TTC549 (cell line): ENCODE results near the gene KLHL3.
A peak's percentile ranks its signal among the peaks of the same experiment; 100 is the strongest.
"Not testable (repeated sequence)": the region's sequence is repeated elsewhere in the genome, so short reads cannot be mapped to it uniquely, and the experiment has no call there.

Experiments
- FAIRE-seq: peaks from 2 replicates; lab custom pipeline; 2012; peaks lifted over from hg19 to GRCh38; lab: Jason Lieb, UNC

The KLHL3 gene, protein sequence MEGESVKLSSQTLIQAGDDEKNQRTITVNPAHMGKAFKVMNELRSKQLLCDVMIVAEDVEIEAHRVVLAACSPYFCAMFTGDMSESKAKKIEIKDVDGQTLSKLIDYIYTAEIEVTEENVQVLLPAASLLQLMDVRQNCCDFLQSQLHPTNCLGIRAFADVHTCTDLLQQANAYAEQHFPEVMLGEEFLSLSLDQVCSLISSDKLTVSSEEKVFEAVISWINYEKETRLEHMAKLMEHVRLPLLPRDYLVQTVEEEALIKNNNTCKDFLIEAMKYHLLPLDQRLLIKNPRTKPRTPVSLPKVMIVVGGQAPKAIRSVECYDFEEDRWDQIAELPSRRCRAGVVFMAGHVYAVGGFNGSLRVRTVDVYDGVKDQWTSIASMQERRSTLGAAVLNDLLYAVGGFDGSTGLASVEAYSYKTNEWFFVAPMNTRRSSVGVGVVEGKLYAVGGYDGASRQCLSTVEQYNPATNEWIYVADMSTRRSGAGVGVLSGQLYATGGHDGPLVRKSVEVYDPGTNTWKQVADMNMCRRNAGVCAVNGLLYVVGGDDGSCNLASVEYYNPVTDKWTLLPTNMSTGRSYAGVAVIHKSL

DNA sequence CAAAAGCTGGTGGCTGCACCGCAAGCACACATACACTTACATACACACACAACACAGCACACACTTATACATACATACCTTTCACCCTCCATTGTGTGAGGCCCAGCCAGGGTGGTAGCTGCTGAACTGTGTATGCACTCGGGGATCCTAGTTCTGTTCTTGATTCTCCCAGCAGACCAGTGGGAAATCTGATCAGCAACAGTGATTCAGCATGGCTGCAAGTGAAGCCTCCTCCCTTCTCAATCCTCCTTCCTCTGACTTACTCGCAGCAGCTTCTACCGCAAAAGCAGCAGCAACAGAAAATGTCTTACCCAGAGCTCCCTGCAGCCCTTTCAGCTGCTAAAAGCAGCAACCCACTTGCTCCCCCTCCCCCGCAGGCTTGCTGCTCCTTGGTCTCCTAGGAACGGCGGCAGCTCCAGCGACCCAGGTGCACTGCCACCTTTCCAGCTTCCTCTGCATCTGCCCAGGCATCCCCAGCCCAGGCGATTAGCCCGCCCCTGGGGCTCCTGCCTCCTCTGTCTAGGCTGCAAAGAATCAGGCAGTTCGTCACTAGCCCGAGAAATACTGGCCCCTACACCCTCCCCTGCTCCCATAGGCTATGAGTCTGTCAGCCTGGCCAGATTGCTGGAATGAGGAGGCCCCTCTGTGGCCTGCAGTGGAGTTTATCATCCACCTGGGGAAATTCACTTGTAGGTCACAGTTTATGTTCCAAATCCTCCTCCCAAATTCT lies at the start of gene KLHL3:
TSS of gene KLHL3 (minus strand) at position 535 of the 730 bp plus-strand sequence. CDS start at position 92, 443 bp downstream.
- no peak for FAIRE-seq

DNA sequence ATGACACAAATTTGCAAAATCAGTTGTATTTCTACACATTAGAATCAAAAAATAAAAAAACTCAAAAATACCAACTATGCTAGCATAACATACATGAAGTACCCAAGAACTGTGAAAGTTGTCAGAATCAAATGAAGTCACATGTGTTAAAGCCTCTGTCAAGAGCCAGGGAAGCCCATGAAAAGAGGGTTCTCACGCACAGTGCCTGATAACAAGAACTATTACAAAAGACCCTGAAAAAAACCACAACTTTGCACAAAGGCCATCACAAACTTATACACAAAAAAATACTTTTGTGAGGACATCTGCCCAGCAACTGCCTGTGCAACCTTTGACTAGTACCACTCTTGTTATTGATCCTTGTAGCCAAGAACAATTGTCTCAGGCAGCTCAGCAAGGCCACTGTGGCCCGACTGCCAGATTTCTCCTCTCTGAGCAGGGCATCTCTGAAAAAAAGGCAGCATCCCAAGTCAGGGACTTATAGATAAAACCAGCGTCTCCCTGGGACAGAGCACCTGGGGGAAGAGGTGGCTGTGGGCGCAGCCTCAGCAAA lies 47.2 kb upstream of the KLHL3 start:
- no peak for FAIRE-seq

DNA sequence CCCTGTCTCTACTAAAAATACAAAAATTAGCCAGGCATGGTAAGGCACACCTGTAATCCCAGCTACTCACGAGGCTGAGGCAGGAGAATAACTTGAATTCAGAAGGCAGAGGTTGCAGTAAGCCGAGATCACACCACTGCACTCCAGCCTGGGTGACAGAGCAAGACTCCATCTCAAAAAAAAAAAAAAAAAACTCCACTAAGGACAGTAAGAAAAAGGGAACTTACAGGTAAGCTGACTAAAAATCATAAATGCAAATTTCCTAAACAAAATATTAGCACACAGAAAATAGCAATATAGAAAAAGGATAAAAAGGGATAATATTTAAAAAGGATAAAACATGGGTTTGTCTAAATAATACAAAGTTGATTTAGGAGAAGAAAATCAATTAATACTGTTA lies 46.2 kb upstream of the KLHL3 start:
- FAIRE-seq, result no peak

DNA sequence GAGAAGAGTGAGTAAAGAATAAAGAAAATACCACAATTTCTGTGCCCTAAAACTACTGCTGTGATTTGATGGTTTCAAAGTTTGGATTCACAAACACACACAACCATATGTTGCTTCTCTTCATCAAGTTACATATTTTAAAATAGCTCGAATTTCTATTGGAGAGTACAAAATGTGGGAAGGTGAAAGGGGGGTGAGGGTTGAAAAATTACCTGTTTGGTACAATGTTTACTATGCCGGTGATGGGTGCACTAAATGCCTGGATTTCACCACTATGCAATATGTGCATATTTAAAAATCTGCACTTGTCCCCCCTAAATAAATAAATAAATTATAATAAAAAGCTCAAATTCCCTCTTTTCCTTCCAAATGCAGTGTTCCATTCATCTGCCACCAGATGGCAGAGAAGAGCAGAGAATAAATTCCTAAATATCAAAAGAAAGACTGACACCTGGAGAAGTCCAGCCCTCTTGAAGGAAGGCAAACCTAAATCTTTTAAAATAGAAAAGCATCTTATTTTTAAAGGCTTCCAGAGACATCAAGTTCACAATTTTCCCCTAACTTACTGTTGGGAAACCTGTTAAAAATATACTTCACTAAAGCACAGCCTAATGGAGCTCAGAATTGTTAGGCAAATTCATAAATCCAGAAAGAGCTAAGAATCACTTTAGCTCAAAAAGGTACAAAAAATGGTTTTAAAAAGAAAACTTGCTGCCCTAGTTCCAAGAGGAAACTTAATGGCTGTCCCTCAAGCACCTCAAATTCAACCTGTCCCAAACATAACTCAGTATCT lies 43.1 kb upstream of the KLHL3 start:
- FAIRE-seq, result peak; percentile 81

DNA sequence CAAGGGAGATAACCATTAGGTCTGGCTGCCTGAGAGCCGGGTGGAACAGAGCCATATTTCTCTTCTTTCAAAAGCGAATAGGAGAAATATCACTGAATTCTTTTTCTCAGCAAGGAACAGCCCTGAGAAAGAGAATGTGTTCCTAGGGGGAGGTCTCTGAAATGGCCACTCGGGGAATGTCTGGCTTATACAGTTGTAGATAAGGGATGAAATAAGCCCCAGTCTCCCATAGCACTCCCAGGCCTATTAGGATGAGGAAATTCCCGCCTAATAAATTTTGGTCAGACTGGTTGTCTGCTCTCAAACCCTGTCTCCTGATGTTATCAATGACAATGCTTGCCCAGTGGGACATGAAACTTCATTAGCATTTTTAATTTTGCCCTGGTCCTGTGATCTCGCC lies 32.0 kb upstream of the KLHL3 start:
- not testable (repeated sequence) for FAIRE-seq

DNA sequence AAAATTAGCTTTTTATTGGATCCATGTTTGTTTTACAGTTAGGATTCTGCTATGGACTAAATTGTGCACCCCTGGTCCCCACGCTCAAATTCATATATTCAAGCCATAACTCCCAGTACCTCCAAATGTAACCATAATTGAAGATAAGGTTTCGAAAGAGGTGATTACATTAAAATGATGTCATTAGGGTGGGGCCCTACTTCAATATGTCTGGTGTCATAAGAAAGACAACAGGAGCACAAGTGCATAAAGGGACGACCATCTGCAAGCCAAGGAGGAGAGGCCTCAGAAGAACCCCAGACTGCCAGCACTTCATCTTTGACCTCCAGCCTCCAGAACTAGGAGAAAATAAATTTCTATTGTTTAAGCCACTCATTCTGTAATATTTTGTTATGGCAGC lies 25.7 kb upstream of the KLHL3 start:
- FAIRE-seq, result no peak

DNA sequence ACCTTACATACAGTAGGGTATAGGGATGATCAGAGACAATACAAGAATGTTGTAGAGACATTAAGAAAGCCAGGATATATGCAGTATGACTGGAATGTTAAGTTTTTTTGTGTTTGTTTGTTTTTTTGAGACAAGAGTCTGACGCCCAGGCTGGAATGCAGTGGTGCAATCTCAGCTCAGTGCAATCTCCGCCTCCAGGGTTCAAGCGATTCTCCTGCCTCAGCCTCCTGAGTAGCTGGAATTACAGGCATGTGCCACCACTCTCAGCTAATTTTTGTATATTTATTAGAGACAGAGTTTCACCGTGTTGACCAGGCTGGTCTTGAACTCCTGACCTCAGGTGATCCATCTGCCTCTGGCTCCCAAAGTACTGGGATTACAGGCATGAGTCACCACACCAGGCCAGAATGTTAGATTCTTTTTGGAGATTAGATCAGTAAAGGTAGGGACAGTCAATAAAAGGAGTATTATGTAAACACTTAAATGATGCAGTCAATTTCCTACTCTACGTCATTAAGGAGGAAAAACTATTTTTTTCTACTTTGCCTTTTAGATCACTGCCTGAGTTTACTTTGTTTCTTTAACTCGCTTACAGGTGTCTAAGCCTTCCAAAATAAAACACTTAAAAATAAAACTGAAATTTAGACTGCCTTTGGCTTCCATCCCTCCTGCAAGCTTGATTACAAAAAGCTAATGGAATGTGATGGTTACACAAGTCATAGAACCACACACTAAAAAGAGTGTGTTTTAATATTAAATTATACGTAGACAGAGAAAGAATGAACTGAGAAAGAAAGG lies 25.0 kb upstream of the KLHL3 start:
- no peak for FAIRE-seq

DNA sequence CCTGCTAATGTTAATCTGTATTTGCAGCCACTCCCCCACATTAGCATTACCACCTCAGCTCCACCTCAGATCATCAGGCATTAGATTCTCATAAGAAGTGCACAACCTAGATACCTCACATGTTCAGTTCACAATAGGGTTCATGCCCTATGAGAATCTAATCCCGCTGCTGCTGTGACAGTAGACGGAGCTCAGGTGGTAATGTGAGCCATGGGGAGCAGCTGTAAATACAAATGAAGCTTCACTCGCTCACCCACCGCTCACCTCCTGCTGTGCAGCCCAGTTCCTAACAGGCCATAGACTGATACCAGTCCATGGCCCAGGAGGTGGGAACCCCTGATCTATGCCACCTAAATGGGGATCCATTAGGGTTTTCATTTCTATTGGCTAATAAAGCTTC lies 24.4 kb upstream of the KLHL3 start:
- FAIRE-seq, result no peak

DNA sequence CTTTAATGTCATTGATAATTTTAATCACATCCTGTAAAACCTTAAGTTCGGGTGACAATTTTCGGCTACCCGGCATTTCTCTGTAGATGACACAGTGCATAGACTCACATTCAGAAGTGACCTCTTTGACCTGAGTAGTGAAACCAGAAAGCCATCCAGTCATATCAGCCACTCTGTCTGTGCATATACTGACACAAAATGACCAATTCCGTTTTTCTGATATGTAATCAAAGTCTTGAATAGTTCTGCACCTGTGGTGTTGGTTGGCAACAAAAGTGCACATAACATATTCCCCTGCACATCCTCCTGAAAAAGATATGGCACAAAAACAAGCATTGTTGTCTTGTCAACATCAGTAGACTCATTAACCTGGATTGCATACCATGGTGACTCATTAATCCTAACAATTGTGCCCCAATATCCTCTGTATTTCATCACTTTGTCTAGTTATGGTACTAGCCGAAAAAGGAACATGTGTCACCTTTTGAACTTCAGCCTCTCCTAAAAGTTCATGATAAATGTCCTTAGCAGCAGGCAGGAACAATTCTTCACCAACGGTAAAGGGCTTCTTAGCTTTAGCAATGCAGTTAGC lies 22.9 kb upstream of the KLHL3 start:
- no peak for FAIRE-seq

DNA sequence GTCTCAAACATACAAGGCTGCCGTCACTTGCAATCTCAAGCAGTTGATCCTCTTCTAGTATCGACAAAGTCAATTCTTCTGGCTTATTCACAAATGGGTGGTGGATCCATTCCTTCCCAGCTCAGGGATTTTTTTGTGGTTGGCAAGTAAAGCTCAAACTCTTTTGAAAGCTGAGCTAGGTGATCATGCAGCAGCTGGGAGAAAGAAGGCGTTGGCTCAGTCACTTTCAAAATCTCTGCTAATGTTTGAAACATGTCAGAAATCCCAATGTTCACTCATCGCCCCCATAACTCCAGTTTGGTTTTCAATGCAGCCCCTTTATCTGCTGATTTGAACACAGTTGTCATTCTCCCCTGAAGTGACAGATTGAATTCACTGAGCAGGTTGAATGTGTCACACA lies 22.2 kb upstream of the KLHL3 start:
- FAIRE-seq, result no peak

DNA sequence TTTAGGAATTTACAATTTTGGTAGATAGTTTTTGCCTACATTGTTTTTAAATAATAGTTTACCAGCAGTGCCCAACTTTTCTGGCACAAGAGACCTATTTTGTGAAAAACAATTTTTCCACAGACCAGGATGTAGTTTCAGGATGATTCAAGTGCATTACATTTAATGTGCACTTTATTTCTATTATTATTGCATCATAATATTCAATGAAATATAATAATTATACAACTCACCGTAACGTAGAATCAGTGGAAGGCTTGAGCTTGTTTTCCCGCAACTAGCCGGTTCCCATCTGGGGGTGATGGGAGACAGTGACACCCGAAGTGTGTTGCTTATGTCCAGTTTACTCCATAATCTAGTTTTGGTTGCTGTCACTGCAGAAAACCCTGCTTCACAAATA lies 21.7 kb upstream of the KLHL3 start:
- FAIRE-seq, result no peak

DNA sequence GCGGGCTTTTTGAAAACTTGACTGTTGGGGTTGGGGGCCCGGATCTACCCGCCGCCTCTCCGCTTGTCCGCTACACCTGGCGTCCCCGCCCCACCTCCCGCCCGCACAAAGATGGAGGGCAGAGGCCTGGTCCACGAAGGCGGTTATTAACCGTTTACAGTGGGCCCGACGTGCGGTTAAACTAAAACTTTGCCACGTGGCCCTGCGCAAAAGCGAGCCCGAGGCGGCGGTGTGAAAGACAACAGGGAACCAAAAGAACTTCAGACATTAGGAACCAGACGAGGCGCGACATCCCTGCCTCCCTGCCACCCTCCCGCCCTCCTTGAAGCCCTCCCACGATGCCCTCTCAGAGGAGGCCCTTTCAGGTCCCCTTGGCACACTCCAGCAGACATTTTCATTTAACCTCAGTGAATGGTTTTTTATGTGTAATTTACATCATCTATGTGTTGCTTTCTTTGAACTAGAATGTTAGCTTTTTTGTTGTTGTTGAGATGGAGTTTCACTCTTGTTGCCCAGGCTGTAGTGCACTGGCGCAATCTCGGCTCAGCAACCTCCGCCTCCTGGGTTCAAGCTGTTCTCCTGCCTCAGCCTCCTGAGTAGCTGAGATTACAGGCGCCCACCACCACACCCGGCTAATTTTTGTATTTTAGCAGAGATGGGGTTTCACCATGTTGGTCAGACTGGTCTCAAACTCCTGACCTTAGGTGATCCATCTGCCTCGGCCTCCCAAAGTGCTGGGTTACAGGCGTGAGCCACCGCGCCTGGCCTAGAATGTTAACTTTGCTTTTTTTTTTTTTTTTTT lies 19.3 kb upstream of the KLHL3 start:
- no peak for FAIRE-seq

DNA sequence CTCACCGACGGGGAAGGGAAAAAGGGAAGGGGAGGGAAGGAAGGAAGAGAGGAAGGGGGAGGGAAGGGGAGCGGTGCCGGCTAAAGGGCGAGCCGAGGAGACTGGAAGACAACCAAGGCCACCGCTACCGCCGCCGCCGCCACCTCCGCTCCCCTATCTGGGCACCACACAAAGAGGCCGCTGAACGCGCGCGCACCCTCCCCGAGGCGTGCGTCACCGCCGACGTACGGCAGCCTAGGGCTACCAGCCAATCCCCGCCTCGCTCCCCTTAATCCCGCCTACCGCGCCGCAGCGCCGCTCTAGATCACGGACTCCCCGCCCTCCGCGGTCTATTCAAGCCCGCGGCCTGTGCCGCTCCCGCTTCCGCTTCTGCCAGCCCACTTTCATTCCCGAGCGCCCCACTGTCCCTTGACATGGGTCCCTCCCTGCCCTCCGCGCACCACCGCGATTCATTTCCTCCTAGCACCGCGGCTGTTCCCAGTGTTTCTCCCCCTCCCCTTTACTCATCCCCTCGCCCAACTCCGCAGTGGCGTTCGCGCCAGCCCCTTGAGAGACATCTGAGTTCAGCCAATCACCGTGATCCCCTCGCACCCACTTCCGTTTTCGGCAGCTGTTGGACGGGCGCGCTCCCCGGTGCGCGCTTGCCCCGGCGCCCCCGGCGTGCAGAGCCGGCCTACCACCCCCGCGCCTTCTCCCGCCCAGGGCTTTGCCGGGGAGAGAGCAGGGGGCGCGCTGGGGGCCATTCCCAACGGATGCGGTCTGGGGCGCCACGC lies 18.5 kb upstream of the KLHL3 start, which contains the start of gene HNRNPA0:
TSS of gene HNRNPA0 (minus strand) at position 176 of the 773 bp plus-strand sequence. CDS start 297 bp downstream, outside the sequence.
- peak; percentile 55 for FAIRE-seq

DNA sequence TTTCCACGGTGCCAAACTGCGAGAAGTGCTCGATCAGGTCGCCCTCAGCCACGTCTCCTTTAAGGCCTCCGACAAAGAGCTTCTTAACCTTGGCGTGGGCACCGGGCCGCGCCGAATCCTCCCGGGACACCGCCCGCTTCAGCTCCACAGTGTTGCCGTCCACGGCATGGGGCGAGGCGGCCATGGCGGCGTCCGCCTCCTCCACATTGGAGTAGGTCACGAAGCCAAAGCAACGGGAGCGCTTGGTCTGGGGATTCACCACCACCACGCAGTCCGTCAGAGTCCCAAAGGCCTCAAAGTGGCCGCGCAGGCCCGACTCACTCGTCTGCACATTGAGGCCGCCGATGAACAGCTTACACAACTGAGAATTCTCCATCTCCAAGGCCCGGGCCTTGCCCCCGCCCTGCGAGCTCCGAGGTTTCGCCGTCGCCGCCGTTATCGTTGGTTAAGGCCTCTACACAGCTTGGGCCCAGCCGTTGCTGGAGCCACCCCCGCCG lies 17.9 kb upstream of the KLHL3 start:
- FAIRE-seq, result no peak

DNA sequence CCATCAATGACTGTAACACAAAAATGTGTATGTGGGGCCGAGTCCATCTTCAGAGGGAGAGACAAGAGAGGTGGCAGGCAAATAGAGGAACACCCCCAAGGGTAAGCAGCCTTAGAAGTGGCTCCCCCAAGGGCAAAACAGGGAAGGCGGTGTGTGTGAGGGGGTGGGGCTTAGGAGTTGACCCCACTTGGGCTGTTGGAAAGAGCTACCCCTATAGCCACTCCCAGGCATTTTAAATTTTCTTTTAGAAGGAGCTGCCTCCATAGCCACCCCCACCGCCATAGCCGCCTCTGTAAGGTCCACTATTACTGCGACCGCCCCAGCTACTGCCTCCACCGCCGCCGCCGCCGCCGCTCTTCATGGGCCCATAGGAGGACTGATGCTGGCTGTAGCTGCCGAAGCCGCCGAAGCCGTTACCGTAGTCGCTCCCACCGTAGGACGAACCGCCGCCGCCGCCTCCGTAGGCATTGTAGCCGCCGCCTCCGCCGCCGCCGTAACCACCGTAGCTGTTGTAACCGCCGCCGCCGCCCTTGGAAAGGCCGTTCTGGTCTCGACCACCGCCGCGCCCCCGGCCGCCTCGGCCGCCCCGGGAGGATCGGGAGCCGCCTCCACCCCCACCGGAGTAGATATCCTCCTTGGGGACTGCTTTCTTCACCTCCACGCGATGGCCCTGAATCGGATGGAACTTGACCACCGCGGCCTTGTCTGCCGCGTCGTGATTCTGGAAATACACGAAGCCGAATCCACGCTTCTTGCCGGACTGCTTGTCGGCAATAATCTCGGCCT lies 17.2 kb upstream of the KLHL3 start:
- FAIRE-seq, result no peak

DNA sequence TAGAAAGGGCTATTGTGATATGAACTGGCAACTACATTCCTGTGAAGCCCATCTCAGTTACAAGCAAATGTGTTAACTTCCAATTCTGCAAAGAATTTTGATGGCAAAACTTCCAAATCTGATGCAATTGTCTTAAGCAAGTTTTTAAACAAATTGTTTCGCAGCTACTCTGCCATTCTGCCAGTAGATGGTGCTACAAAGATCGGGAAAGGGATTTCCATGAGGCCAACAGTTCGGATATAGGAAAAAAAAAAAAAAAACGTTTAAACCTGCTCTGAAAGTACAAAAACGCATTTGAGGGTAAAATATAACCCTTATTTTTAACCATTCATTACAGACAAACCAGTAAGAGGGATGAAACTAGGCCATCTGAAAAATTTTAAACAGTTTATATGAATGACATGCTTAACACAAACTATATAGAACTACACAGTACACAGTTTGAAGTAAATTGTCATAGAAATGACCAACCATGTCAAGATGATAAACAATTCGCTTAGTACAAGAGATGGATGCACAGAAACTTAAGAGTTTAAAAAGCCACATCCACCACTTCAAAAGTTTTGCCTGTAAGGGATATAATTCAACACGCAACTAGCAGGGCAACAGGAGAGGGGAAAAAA lies 16.1 kb upstream of the KLHL3 start:
- FAIRE-seq, result peak; percentile 38

DNA sequence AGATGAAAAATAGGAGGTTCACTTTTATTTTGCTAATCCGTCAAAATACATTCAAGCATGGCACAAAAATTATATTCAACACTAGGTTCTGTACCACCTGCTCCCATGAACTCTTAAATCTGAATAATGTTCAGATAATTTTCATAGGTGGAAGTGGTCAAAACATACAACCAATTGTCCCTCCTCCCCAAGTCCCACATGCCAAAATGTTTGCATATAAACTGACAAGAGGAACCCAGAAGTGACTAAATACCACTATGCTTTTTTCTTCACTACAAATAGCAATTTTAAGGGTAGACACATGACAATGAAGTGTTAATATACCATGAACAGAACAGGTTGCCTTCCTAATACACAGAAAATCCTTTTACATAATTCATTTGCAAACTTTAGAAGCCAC lies 14.5 kb upstream of the KLHL3 start:
- FAIRE-seq, result no peak

DNA sequence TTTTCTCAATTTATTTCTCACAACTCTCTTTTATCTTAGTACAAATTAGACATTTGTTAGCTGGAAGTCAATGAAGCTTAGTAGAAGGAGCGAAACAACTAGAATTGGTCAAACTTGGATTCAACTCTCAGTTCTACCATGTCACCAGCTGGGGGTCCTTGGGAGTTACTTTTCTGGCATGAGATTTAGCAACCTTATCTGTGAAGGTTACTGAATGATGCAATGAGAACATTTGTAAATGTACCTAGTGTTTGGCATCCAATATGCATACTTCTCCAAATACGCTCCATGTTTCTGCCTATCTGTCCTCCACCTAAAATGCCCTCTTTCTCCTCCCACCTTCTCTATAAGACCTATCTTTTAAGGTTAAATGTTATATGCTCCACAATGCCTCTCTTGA lies 12.0 kb upstream of the KLHL3 start:
- FAIRE-seq, result no peak
